HepG2 (cell line): Measurements from ENCODE around the gene TANGO2. TPM values are rescaled to one million over a fixed set of nuclear protein-coding genes. Genes with fewer than 3 reads are reported as not detected.

Experiments used
- ATF7 ChIP-seq, 2 experiments: fragments of 450-650 bp in 1 of 2; sonication (generic) in 1 of 2; formaldehyde crosslinking in 1 of 2; IDR thresholded peaks; 2 replicates each; pipeline versions ENCODE4 v1.4.0 to v1.6.1; 2016 to 2020; ENCODE audit warnings: antibody characterized with exemption in 1 of 2, mild to moderate bottlenecking in 1 of 2, missing genetic modification reagents in 1 of 2
- CREB1 ChIP-seq, 2 experiments: fragments of 450-650 bp in 1 of 2; IDR thresholded peaks; 2 replicates each; pipeline ENCODE4 v1.6.1; 2016 to 2017; ENCODE audit warnings: control low read depth in 1 of 2, mild to moderate bottlenecking in 1 of 2, missing compliant biosample characterization in 1 of 2, missing genetic modification characterization in 1 of 2
- EEA1 ChIP-seq: sonication (generic); formaldehyde crosslinking; IDR thresholded peaks from 2 replicates; pipeline ENCODE4 v1.5.1; 2020; ENCODE audit warnings: mild to moderate bottlenecking, missing genetic modification reagents, borderline replicate concordance
- EP300 ChIP-seq, 3 experiments: sonication (generic) in 1 of 3; formaldehyde crosslinking in 1 of 3; IDR thresholded peaks; 2 replicates each; pipeline versions ENCODE4 v1.5.1 to v1.6.1; 2011 to 2020; ENCODE audit warnings: low read depth in 2 of 3, low read length in 2 of 3, borderline replicate concordance in 1 of 3, improper control_type of control experiment in 1 of 3, mild to moderate bottlenecking in 1 of 3, missing genetic modification reagents in 1 of 3, moderate library complexity in 1 of 3
- HNRNPK ChIP-seq: fragments of 200-400 bp; formaldehyde crosslinking; IDR thresholded peaks from 2 replicates; pipeline ENCODE4 v1.6.1; 2018; ENCODE audit warnings: low read length, low read depth, moderate library complexity, mild to moderate bottlenecking; ENCODE audit not compliant: poor library complexity, severe bottlenecking
- MEIS1 ChIP-seq: sonication (generic); formaldehyde crosslinking; IDR thresholded peaks from 2 replicates; pipeline ENCODE4 v1.9.0; 2021; ENCODE audit warnings: mild to moderate bottlenecking, missing genetic modification reagents, moderate library complexity, borderline replicate concordance
- NFKBIZ ChIP-seq: IDR thresholded peaks from 2 replicates; pipeline ENCODE4 v1.6.1; 2018; ENCODE audit warnings: missing genetic modification reagents, missing compliant biosample characterization
- NPAS2 ChIP-seq: sonication (generic); formaldehyde crosslinking; IDR thresholded peaks from 2 replicates; pipeline ENCODE4 v1.8.0; 2022; ENCODE audit warnings: mild to moderate bottlenecking, missing genetic modification reagents, borderline replicate concordance
- NR3C1 ChIP-seq: sonication (generic); formaldehyde crosslinking; IDR thresholded peaks from 2 replicates; pipeline ENCODE4 v1.4.0; 2020; ENCODE audit warnings: missing genetic modification reagents
- RFX1 ChIP-seq: fragments of 450-650 bp; IDR thresholded peaks from 2 replicates; pipeline ENCODE4 v1.6.1; 2017
- SKI ChIP-seq: fragments of 450-650 bp; IDR thresholded peaks from one replicate; pipeline ENCODE4 v1.6.1; 2018; ENCODE audit warnings: mild to moderate bottlenecking; ENCODE audit not compliant: partially characterized antibody
- ZFP36L2 ChIP-seq: sonication (generic); formaldehyde crosslinking; IDR thresholded peaks from 2 replicates; pipeline ENCODE4 v1.4.0; 2020; ENCODE audit warnings: missing genetic modification reagents
- ZMAT3 ChIP-seq: sonication (generic); formaldehyde crosslinking; conservative IDR thresholded peaks from 2 replicates; pipeline ENCODE4 v1.7.0; 2021; ENCODE audit warnings: missing genetic modification reagents
- ZNF20 ChIP-seq: sonication (generic); formaldehyde crosslinking; IDR thresholded peaks from 2 replicates; pipeline ENCODE4 v1.4.0; 2020; ENCODE audit warnings: mild to moderate bottlenecking, moderate library complexity, missing genetic modification reagents
- ZNF441 ChIP-seq: sonication (generic); formaldehyde crosslinking; IDR thresholded peaks from 2 replicates; pipeline ENCODE4 v1.7.0; 2021; ENCODE audit warnings: missing genetic modification reagents, borderline replicate concordance
- polyA plus RNA-seq, 8 experiments: library from polyadenylated mRNA; depleted of rRNA in 3 of 8; stranded (reverse) in 7 of 8; unstranded in 1 of 8; fragments of >200 nt; fragmentation: Illumina TruSeq in 4 of 8; extraction: Trizol in 4 of 8; gene quantifications; 2 replicates each; pipeline versions ENCODE4 v1.2.1 to v1.2.3, GENCODE V29; 2011 to 2016; ENCODE audit warnings: low read depth in 4 of 8, missing spikeins in 1 of 8, mixed read lengths in 1 of 8; ENCODE audit not compliant: insufficient read depth in 1 of 8
- total RNA-seq, 5 experiments: library from RNA; depleted of rRNA; stranded (reverse); fragments of >200 nt; fragmentation: Illumina TruSeq; extraction: Trizol; gene quantifications; 2 replicates each; pipeline ENCODE4 v1.2.3, GENCODE V29; 2016; ENCODE audit warnings: low read depth in 1 of 5
- TF ChIP-seq, protein P1 (sequence below): sonication (generic); formaldehyde crosslinking; IDR thresholded peaks from 2 replicates; pipeline ENCODE4 v1.4.0; 2020; ENCODE audit warnings: mild to moderate bottlenecking, missing genetic modification reagents, borderline replicate concordance
- TF ChIP-seq, protein P2 (sequence below): IDR thresholded peaks from 2 replicates; pipeline ENCODE4 v1.6.1; 2016; ENCODE audit warnings: mild to moderate bottlenecking, missing biosample characterization, missing genetic modification reagents
- TF ChIP-seq, protein P3 (sequence below): sonication (generic); formaldehyde crosslinking; IDR thresholded peaks from 2 replicates; pipeline ENCODE4 v1.4.0; 2020; ENCODE audit warnings: missing genetic modification reagents, borderline replicate concordance
- TF ChIP-seq, protein P4 (sequence below): sonication (generic); formaldehyde crosslinking; IDR thresholded peaks from 2 replicates; pipeline ENCODE4 v1.5.0; 2020; ENCODE audit warnings: missing genetic modification reagents
- TF ChIP-seq, protein P5 (sequence below): sonication (generic); formaldehyde crosslinking; IDR thresholded peaks from 2 replicates; pipeline ENCODE4 v1.5.0; 2020; ENCODE audit warnings: missing genetic modification reagents

Gene TANGO2
- total and polyA plus RNA-seq, 2 of the 13 experiments (the other 11 are each of a cell fraction or from before 2014, with no cell fraction given), result 12.9 to 14.8 TPM

DNA sequence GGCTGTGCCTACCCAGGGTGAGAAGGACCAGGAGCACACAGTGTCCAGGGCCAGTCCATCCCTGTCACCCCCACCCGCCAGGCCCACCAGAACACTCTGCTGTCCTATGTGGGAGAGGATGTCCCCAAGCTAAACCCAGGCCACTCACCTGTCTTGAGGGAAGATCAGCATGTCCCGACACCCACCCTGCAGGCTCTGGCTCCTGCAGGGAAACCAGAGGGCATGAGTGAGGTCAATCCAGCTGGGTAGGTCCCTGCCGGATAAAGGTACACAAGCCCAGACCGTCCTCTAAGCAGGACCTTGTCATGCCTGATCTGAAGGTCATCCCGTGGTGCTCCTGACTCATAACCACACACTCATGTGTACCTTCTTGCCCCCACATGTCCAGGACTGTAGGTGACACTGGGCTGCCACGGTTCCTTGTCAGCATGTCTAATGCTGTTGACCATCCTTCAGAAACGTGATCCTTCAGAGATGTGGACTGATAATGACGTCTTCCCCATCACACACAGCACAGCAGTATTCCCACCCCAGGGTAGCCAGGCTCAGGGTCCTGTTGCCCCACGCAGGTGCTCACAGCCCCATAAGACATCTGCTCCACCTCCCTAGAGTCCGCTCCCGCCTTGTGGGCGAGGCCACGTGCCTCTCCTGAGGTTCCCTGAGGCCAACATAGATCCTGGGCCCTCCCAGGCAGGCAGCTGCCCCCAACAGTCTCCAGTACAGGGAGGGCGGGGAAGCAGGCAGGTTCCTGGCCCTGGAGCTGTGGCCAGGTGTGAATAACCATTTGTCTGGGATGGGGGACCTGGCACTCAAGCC is 10.4 kb upstream of the TANGO2 start (continued):
- TF ChIP-seq ZNF441 (CRISPR knock-in tag) (no peak), NFKBIZ (CRISPR knock-in tag) (no peak), SKI (no peak), ZMAT3 (CRISPR knock-in tag) (no peak), NR3C1 (CRISPR knock-in tag) (no peak), ZFP36L2 (CRISPR knock-in tag) (no peak), ATF7 (IDR thresholded peaks at IDR 0.05) (no peak), ATF7 (CRISPR knock-in tag; IDR thresholded peaks at IDR 0.05) (no peak), EEA1 (CRISPR knock-in tag) (no peak), MEIS1 (CRISPR knock-in tag) (peak; percentile 85; the same call in 1 of the 2 replicates), NPAS2 (no peak), ZNF20 (CRISPR knock-in tag) (no peak), EP300 (IDR thresholded peaks at IDR 0.05; ENCODE audit: low read depth in 2 of 2, low read length in 2 of 2) (no peak), EP300 (CRISPR knock-in tag; IDR thresholded peaks at IDR 0.05; ENCODE audit: borderline replicate concordance) (0 out of 2 replicates have a peak, but pooled peaks have one; percentile 44), HNRNPK (no peak), CREB1 (IDR thresholded peaks at IDR 0.05) (no peak), CREB1 (CRISPR knock-in tag; IDR thresholded peaks at IDR 0.05) (no peak), RFX1 (no peak)
- TF ChIP-seq, protein P1, sequence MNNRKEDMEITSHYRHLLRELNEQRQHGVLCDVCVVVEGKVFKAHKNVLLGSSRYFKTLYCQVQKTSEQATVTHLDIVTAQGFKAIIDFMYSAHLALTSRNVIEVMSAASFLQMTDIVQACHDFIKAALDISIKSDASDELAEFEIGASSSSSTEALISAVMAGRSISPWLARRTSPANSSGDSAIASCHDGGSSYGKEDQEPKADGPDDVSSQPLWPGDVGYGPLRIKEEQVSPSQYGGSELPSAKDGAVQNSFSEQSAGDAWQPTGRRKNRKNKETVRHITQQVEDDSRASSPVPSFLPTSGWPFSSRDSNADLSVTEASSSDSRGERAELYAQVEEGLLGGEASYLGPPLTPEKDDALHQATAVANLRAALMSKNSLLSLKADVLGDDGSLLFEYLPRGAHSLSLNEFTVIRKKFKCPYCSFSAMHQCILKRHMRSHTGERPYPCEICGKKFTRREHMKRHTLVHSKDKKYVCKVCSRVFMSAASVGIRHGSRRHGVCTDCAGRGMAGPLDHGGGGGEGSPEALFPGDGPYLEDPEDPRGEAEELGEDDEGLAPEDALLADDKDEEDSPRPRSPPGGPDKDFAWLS, result no peak
- TF ChIP-seq, protein P2, sequence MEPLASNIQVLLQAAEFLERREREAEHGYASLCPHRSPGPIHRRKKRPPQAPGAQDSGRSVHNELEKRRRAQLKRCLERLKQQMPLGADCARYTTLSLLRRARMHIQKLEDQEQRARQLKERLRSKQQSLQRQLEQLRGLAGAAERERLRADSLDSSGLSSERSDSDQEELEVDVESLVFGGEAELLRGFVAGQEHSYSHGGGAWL, result no peak
- TF ChIP-seq, protein P3, sequence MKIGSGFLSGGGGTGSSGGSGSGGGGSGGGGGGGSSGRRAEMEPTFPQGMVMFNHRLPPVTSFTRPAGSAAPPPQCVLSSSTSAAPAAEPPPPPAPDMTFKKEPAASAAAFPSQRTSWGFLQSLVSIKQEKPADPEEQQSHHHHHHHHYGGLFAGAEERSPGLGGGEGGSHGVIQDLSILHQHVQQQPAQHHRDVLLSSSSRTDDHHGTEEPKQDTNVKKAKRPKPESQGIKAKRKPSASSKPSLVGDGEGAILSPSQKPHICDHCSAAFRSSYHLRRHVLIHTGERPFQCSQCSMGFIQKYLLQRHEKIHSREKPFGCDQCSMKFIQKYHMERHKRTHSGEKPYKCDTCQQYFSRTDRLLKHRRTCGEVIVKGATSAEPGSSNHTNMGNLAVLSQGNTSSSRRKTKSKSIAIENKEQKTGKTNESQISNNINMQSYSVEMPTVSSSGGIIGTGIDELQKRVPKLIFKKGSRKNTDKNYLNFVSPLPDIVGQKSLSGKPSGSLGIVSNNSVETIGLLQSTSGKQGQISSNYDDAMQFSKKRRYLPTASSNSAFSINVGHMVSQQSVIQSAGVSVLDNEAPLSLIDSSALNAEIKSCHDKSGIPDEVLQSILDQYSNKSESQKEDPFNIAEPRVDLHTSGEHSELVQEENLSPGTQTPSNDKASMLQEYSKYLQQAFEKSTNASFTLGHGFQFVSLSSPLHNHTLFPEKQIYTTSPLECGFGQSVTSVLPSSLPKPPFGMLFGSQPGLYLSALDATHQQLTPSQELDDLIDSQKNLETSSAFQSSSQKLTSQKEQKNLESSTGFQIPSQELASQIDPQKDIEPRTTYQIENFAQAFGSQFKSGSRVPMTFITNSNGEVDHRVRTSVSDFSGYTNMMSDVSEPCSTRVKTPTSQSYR, result peak; percentile 17; the same call in 1 of the 2 replicates
- TF ChIP-seq, protein P4, sequence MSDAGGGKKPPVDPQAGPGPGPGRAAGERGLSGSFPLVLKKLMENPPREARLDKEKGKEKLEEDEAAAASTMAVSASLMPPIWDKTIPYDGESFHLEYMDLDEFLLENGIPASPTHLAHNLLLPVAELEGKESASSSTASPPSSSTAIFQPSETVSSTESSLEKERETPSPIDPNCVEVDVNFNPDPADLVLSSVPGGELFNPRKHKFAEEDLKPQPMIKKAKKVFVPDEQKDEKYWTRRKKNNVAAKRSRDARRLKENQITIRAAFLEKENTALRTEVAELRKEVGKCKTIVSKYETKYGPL (CRISPR knock-in tag), result no peak
- TF ChIP-seq, protein P5, sequence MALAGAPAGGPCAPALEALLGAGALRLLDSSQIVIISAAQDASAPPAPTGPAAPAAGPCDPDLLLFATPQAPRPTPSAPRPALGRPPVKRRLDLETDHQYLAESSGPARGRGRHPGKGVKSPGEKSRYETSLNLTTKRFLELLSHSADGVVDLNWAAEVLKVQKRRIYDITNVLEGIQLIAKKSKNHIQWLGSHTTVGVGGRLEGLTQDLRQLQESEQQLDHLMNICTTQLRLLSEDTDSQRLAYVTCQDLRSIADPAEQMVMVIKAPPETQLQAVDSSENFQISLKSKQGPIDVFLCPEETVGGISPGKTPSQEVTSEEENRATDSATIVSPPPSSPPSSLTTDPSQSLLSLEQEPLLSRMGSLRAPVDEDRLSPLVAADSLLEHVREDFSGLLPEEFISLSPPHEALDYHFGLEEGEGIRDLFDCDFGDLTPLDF (CRISPR knock-in tag), result no peak
